CD14-positive monocyte (primary cell): ENCODE data around the gene FAM181A. TPM values are rescaled to one million over a fixed set of nuclear protein-coding genes. Genes with fewer than 3 reads are reported as not detected.

Source experiments
- DNase-seq, 3 donors: peaks; one replicate each; pipeline ENCODE4 v3.0.0-alpha.2; 2011 to 2022
- H2AFZ ChIP-seq: 2 replicates; pipeline ENCODE4 v1.6.0; 2012; ENCODE audit warnings: mild to moderate bottlenecking, low read depth, low read length, inconsistent platforms; ENCODE audit not compliant: insufficient read depth, poor library complexity, severe bottlenecking
- H3K27ac ChIP-seq, 2 donors: 1 replicate in 1 of 2; 2 replicates in 1 of 2; pipeline ENCODE4 v1.5.1; 2012 to 2013; ENCODE audit warnings: low read length in 2 of 2, control low read depth in 1 of 2, inconsistent platforms in 1 of 2, low read depth in 1 of 2, mild to moderate bottlenecking in 1 of 2
- H3K27me3 ChIP-seq, 2 donors: one replicate each; pipeline versions ENCODE4 v1.6.0 to v1.6.1; 2011 to 2013; ENCODE audit warnings: low read length in 2 of 2; ENCODE audit not compliant: control insufficient read depth in 2 of 2, insufficient read depth in 2 of 2
- H3K36me3 ChIP-seq, 2 donors: replicated peaks in 1 of 2; 1 replicate in 1 of 2; 2 replicates in 1 of 2; pipeline versions ENCODE4 v1.5.1 to v1.6.1; 2012 to 2013; ENCODE audit warnings: low read length in 2 of 2, control low read depth in 1 of 2, inconsistent platforms in 1 of 2, mild to moderate bottlenecking in 1 of 2; ENCODE audit not compliant: insufficient read depth in 2 of 2, control insufficient read depth in 1 of 2
- H3K4me1 ChIP-seq, 2 donors: 1 replicate in 1 of 2; 2 replicates in 1 of 2; pipeline versions ENCODE4 v1.5.1 to v1.6.1; 2012 to 2013; ENCODE audit warnings: low read length in 2 of 2, control low read depth in 1 of 2, inconsistent platforms in 1 of 2, mild to moderate bottlenecking in 1 of 2, moderate library complexity in 1 of 2; ENCODE audit not compliant: insufficient read depth in 2 of 2, control insufficient read depth in 1 of 2
- H3K4me2 ChIP-seq: replicated peaks from 2 replicates; pipeline ENCODE3; 2012; ENCODE audit warnings: low read length, moderate library complexity, mild to moderate bottlenecking; ENCODE audit not compliant: poor library complexity, severe bottlenecking; ENCODE audit errors: extremely low read depth
- H3K4me3 ChIP-seq, 3 experiments: fragments of 200-600 bp in 1 of 3; sonication (generic) in 1 of 3; replicated peaks in 1 of 3; 1 replicate in 2 of 3; 2 replicates in 1 of 3; pipeline ENCODE4 v1.5.1; 2011 to 2013; ENCODE audit warnings: low read length in 3 of 3, mild to moderate bottlenecking in 3 of 3, control low read depth in 2 of 3, low read depth in 2 of 3, inconsistent platforms in 1 of 3, moderate library complexity in 1 of 3
- H3K79me2 ChIP-seq: 2 replicates; pipeline ENCODE4 v1.6.0; 2012; ENCODE audit warnings: mild to moderate bottlenecking, control low read depth, inconsistent platforms, low read length, moderate library complexity; ENCODE audit not compliant: insufficient read depth
- H3K9ac ChIP-seq: 2 replicates; pipeline ENCODE4 v1.6.0; 2017; ENCODE audit warnings: low read length, mild to moderate bottlenecking; ENCODE audit not compliant: insufficient read depth, poor library complexity, severe bottlenecking
- H3K9me3 ChIP-seq, 2 donors: replicated peaks in 1 of 2; 1 replicate in 1 of 2; 2 replicates in 1 of 2; pipeline versions ENCODE4 v1.5.1 to v1.6.1; 2012 to 2013; ENCODE audit warnings: low read length in 2 of 2, control low read depth in 1 of 2; ENCODE audit not compliant: control insufficient read depth in 1 of 2, insufficient read depth in 1 of 2
- H4K20me1 ChIP-seq: 2 replicates; pipeline ENCODE4 v1.6.0; 2012; ENCODE audit warnings: mild to moderate bottlenecking, low read length, control low read depth, moderate library complexity; ENCODE audit not compliant: insufficient read depth
- H3K27ac Mint-ChIP-seq, 7 donors: one replicate each; pipeline ENCODE4 v1.8.0; 2020; ENCODE audit warnings: mild to moderate bottlenecking in 7 of 7, mixed read lengths in 7 of 7, moderate library complexity in 6 of 7, inconsistent platforms in 2 of 7
- H3K27me3 Mint-ChIP-seq, 3 donors: one replicate each; pipeline ENCODE4 v1.8.0; 2021 to 2022; ENCODE audit warnings: low read depth in 3 of 3, mild to moderate bottlenecking in 3 of 3, mixed read lengths in 3 of 3, moderate library complexity in 3 of 3, inconsistent platforms in 1 of 3
- H3K36me3 Mint-ChIP-seq, 2 donors: one replicate each; pipeline ENCODE4 v1.8.0; 2020; ENCODE audit warnings: mixed read lengths in 2 of 2, inconsistent platforms in 1 of 2, mild to moderate bottlenecking in 1 of 2
- H3K4me1 Mint-ChIP-seq: one replicate; pipeline ENCODE4 v1.8.0; 2020; ENCODE audit warnings: mild to moderate bottlenecking, mixed read lengths
- H3K4me3 Mint-ChIP-seq, 2 donors: one replicate each; pipeline ENCODE4 v1.8.0; 2020; ENCODE audit warnings: mild to moderate bottlenecking in 2 of 2, mixed read lengths in 2 of 2, moderate library complexity in 1 of 2
- H3K9me3 Mint-ChIP-seq, 7 donors: one replicate each; pipeline ENCODE4 v1.8.0; 2020 to 2022; ENCODE audit warnings: mixed read lengths in 7 of 7, mild to moderate bottlenecking in 6 of 7, moderate library complexity in 6 of 7, inconsistent platforms in 2 of 7
- CTCF ChIP-seq: fragments of 200-600 bp; IDR thresholded peaks from one replicate; pipeline ENCODE4 v1.8.0; 2022; ENCODE audit warnings: antibody characterized with exemption, mild to moderate bottlenecking
- WGBS: methylation state at CpG from one replicate; pipeline ENCODE4 v1.1.5; 2013; ENCODE audit warnings: missing lambda C conversion rate; ENCODE audit not compliant: insufficient coverage; 5-methylcytosine and 5-hydroxymethylcytosine counted together
- intact Hi-C, 2 donors: fragments of 100-400 bp; cut with micrococcal nuclease; formaldehyde crosslinking; loops; one replicate each; pipeline versions ENCODE4 v1.15.0 to v1.15.1; 2023
- polyA plus RNA-seq, 3 donors: library from polyadenylated mRNA; depleted of rRNA in 1 of 3; unstranded in 2 of 3; stranded (reverse) in 1 of 3; fragments of 300-500 nt in 2 of 3; fragments of >200 nt in 1 of 3; fragmentation: Illumina TruSeq in 2 of 3; gene quantifications; 1 replicate in 2 of 3; 2 replicates in 1 of 3; pipeline ENCODE4 v1.2.3, GENCODE V29; 2012 to 2021

Gene FAM181A
- polyA plus RNA-seq, 3 donors = not detected

DNA sequence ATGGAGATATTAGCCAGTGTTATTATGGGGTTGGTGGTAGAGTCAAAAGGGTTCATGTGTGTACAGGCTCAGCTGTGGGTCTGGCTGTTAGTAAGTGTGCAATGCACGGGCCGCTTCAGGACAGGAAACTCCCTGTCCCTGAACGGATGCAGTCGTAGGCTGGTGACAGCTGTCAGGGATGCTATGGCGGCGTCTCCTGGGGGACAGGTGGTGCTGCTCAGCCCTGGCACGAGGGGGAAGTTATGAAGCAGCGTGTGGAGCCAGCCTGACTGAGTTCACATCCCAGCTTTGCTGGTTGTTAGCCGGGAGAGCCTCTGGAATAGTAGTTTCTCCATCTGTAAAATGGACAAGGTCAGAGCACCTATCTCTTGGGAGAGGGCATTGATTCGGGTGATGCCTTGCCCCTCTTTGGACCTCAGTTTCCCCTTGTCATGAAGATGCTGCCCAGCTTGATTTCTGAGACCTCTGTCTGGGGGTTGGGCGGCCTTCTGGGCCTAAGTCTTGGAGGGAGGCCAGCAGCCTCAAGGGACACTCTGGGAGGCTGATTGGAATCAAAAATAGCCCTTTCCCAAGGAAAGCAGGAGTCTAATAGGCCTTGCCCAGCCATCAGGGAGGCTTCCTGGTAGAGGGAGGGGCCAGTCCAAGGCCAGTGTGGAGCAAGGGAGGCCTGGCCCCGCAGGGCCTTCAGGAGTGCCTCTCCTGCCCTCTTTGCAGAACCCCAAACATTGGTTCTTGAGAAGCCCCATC lies 42.1 kb downstream of the FAM181A start:
- Mint-ChIP-seq H3K27ac (peak overlapping the region in 6 of 7 donors; percentile 14 to 79 (median 41)), H3K4me3 (peak overlapping the region in 1 of 2 donors; percentile 15), H3K9me3 (peaks cover 0 to 1% (median 0%) of the 10 kb centered on the region in 7 donors), H3K36me3 (peaks cover 0 to 8% of the 10 kb centered on the region in 2 donors), H3K4me1 (peaks cover 59% of the 10 kb centered on the region), H3K27me3 (peaks cover 5 to 14% (median 10%) of the 10 kb centered on the region in 3 donors)
- Histone ChIP-seq H2AFZ (no peak overlapping the region), H3K27ac (no peak overlapping the region), H3K4me3 (no peak overlapping the region), H3K27me3 (no peaks in the 10 kb centered on the region), H3K9ac (no peak overlapping the region), H3K36me3 (no peaks in the 10 kb centered on the region), H3K9me3 (no peaks in the 10 kb centered on the region), H3K4me2 (no peak overlapping the region), H4K20me1 (no peaks in the 10 kb centered on the region), H3K79me2 (no peaks in the 10 kb centered on the region), H3K4me1 (peaks cover 46 to 54% of the 10 kb centered on the region in 2 donors)
- peak; percentile 36 to 71 (median 53) for DNase-seq
- TF ChIP-seq CTCF = no peak
- 32% methylated on average over 10 of the region's 12 CpGs for WGBS
- intact Hi-C loops = loop anchor here in 1 of 2 donors (10.0 kb wide), 1 partner anchor 634 kb away; the partner anchor contains the start of gene BTBD7

- Histone ChIP-seq H4K20me1 (no peaks in the 10 kb centered on the region), H3K9me3 (no peaks in the 10 kb centered on the region), H3K79me2 (no peaks in the 10 kb centered on the region), H3K9ac (peak overlapping the region; percentile 68), H3K27me3 (no peaks in the 10 kb centered on the region), H3K27ac (peak overlapping the region in 1 of 2 donors; percentile 83), H3K4me1 (peaks cover 54 to 62% of the 10 kb centered on the region in 2 donors), H2AFZ (peak overlapping the region; percentile 73), H3K36me3 (no peaks in the 10 kb centered on the region), H3K4me3 (peak overlapping the region; percentile 55 to 77 (median 69)), H3K4me2 (peak overlapping the region; percentile 77)
- Mint-ChIP-seq H3K4me3 (peak overlapping the region; percentile 90 to 98), H3K4me1 (peaks cover 68% of the 10 kb centered on the region), H3K36me3 (peaks cover 0 to 6% of the 10 kb centered on the region in 2 donors), H3K27me3 (peaks cover 3 to 14% (median 6%) of the 10 kb centered on the region in 3 donors), H3K9me3 (peaks cover 0 to 1% (median 0%) of the 10 kb centered on the region in 7 donors), H3K27ac (peak overlapping the region; percentile 23 to 91 (median 88))
- 0% methylated on average over 1 of the region's 9 CpGs for WGBS
- intact Hi-C loops = loop anchor here (1.0 to 2.0 kb wide), 3 partner anchors 10 to 30 kb away; no protein-coding TSS in a partner anchor
- TF ChIP-seq CTCF = peak; percentile 82
- peak; percentile 79 to 83 (median 80) for DNase-seq
Observed at GRCh38 chr14:93970585-93970964, 43.4 kb downstream of the FAM181A start.
